OCI-LY1 (cell line): Measurements from ENCODE around the gene KIF11.

Source experiments
- CTCF ChIP-seq: fragments of 200-600 bp; sonication (generic), shearing (Covaris generic); IDR thresholded peaks from 2 replicates; pipeline ENCODE4 v1.5.1; 2017; ENCODE audit warnings: mild to moderate bottlenecking, antibody characterized with exemption, low read length, moderate library complexity, mixed read lengths
- EZH2 ChIP-seq: fragments of 200-600 bp; sonication (generic), shearing (Covaris generic); IDR thresholded peaks from 2 replicates; pipeline ENCODE4 v1.8.0; 2017; ENCODE audit warnings: borderline replicate concordance, mixed run types, mild to moderate bottlenecking, antibody characterized with exemption, low read length, moderate library complexity, mixed read lengths

- TF ChIP-seq CTCF = no peak
- no peak for TF ChIP-seq EZH2
Observed at GRCh38 chr10:92690915-92691590, 98.1 kb downstream of the KIF11 start.
